ENCODE measurements around the gene ZFP42.
"Not testable (repeated sequence)": the region's sequence is repeated elsewhere in the genome, so short reads cannot be mapped to it uniquely, and the experiment has no call there.

ZFP42 gene

GRCh38 chr4:187995322-187996207 is at the start of gene ZFP42:
Gene ZFP42, plus strand, starts transcription at chr4:187995771. Its CDS starts 7,037 bp downstream, at chr4:188002808.
- no peak within 1 kb of the TSS for H3K27ac ChIP-seq
- DNase-seq (ENCODE audit: low read depth, low spot score) = no peak

- no peak overlapping the region for H3K27ac ChIP-seq
Observed at GRCh38 chr4:187961171-187961570, 34.4 kb upstream of the ZFP42 start.

GRCh38 chr4:187961961-187962360 is 33.6 kb upstream of the ZFP42 start:
- DNase-seq (ENCODE audit: low read depth, low spot score) = no peak
- no peak overlapping the region for H3K27ac ChIP-seq

More at GRCh38 chr4:187961171-187961570, 34.4 kb upstream of the ZFP42 start:
- DNase-seq (ENCODE audit: low read depth, low spot score) = no peak

DNA sequence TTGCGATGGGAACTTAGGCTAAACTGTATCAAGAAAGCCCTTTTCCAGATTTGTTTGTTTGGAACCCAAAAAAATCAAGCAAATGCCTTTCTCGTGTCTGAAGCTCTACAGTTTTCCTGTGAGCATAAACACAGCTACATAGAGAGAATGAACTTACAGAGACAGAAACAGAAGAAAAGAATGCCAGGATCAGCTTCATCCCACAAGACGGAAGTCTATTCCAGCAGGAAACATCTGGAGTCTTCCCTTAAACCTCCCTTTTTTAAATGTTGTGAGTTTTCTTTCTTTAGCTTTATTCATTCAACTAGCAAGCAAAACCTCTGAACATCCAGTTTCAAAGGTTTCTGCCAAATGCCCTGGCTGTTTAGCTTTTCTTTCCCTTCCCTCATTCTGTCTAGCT is 32.6 kb upstream of the ZFP42 start:
- H3K27ac ChIP-seq = no peak overlapping the region

DNA sequence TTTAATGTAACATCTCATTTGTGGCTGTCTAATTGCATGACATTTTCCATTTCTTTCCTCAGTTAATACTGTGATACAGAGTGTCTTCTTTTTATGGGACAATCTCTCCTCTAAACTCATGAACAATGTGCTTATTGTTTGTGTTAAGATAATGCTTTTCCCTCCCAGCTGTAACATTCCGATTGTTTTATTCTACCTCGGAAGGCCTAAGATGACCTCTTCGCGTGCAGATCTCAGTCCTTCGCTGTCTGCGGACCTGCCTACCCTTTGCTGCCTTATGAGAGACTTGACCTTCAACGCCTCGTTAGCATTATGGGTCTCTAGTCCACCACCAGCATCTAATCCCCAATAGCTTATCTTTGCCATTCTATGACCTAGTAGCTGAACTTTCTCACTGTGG is 29.8 kb upstream of the ZFP42 start:
- no peak for DNase-seq (ENCODE audit: low read depth, low spot score)
- no peak overlapping the region for H3K27ac ChIP-seq

More for the DNA sequence above, 32.6 kb upstream of the ZFP42 start:
- DNase-seq (ENCODE audit: low read depth, low spot score) = no peak

GRCh38 chr4:187972135-187972534 is 23.4 kb upstream of the ZFP42 start:
- DNase-seq (ENCODE audit: low read depth, low spot score) = no peak
- no peak overlapping the region for H3K27ac ChIP-seq

DNA sequence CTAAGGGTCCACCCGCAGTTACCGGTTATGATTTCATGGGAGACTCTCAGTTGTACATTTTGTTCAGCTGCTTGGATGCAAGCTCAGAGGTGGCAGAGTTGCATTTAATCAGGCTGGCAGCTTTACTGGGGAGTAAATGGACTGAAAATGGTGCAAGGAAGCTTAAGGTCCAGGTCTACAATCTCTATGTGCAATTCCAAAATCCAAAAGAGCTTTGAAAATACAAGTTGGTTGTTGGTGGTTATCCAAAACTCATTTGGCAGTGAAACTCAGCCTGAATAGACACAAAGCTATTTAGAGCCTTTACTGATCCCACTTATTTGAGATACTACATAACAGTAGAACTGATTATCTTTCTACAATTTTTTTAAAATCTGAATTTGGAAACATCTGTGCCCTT is 11.8 kb upstream of the ZFP42 start:
- H3K27ac ChIP-seq = no peak overlapping the region
- DNase-seq (ENCODE audit: low read depth, low spot score) = no peak

GRCh38 chr4:187992971-187993370 is 2.6 kb upstream of the ZFP42 start:
- H3K27ac ChIP-seq = no peak overlapping the region
- no peak for DNase-seq (ENCODE audit: low read depth, low spot score)

- no peak for DNase-seq (ENCODE audit: low read depth, low spot score)
- no peak overlapping the region for H3K27ac ChIP-seq
Observed at GRCh38 chr4:187993827-187994226, 1.7 kb upstream of the ZFP42 start.

GRCh38 chr4:187996502-187997177 is 1.1 kb downstream of the ZFP42 start:
- DNase-seq (ENCODE audit: low read depth, low spot score) = no peak
- no peak overlapping the region for H3K27ac ChIP-seq

GRCh38 chr4:187997991-187998390 is 2.4 kb downstream of the ZFP42 start:
- DNase-seq (ENCODE audit: low read depth, low spot score); H3K27ac ChIP-seq: not testable (repeated sequence)

DNA sequence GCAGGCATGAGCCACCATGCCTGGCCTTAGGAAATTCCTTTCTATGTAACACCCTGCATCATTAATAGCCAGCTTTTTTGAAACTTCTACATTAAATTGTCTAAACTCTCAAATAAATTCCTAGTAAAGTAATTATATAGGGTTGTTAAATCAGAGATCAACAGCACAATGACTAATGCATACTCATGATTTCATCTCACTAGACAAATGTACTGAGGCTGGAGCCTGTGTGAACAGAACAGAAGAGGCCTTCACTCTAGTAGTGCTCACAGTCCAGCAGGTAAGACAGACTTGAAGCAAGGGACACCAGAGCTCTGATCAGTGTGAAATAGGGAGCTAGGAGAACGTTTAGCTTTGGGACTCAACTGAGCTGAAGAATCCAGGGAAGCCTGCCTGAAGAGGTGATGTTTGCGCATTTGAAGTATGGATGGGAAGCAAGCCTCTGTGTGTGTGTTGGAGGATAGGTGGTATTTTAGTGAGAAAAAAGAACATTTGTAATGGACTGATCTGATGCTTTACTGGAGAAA is 3.9 kb downstream of the ZFP42 start:
- no peak overlapping the region for H3K27ac ChIP-seq
- DNase-seq (ENCODE audit: low read depth, low spot score) = no peak

GRCh38 chr4:188002323-188002722 is 6.8 kb downstream of the ZFP42 start:
- H3K27ac ChIP-seq = peak overlapping the region; percentile 43
- DNase-seq (ENCODE audit: low read depth, low spot score) = no peak

GRCh38 chr4:188002751-188003150 is 7.2 kb downstream of the ZFP42 start:
- peak overlapping the region; percentile 43 for H3K27ac ChIP-seq
- no peak for DNase-seq (ENCODE audit: low read depth, low spot score)

GRCh38 chr4:188005561-188005960 is 10.0 kb downstream of the ZFP42 start:
- DNase-seq (ENCODE audit: low read depth, low spot score) = no peak
- H3K27ac ChIP-seq = no peak overlapping the region

GRCh38 chr4:188006285-188006848 is 10.8 kb downstream of the ZFP42 start:
- no peak overlapping the region for H3K27ac ChIP-seq
- DNase-seq (ENCODE audit: low read depth, low spot score) = no peak

DNA sequence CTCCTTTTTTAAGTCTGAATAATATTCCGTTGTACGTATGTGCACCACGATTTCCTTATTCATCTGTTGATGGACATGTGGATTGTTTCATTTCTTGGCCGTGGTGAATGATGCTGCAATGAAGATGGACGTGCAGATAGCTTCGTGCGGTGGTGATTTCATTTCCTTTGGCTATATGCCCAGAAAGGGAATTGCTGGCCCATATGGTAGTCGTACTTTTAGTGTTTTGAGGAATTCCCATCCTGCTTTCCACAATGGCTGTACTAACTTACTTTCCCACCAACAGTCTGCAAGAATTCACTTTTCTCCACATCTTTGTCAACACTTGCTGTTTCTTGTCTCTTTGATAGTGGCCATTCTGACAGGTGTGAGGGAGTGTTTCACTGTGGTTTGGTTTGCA is 12.8 kb downstream of the ZFP42 start:
- peak; percentile 69 for DNase-seq (ENCODE audit: low read depth, low spot score)
- H3K27ac ChIP-seq = no peak overlapping the region

GRCh38 chr4:188012426-188012945 is 16.9 kb downstream of the ZFP42 start:
- H3K27ac ChIP-seq = no peak overlapping the region
- no peak for DNase-seq (ENCODE audit: low read depth, low spot score)

DNA sequence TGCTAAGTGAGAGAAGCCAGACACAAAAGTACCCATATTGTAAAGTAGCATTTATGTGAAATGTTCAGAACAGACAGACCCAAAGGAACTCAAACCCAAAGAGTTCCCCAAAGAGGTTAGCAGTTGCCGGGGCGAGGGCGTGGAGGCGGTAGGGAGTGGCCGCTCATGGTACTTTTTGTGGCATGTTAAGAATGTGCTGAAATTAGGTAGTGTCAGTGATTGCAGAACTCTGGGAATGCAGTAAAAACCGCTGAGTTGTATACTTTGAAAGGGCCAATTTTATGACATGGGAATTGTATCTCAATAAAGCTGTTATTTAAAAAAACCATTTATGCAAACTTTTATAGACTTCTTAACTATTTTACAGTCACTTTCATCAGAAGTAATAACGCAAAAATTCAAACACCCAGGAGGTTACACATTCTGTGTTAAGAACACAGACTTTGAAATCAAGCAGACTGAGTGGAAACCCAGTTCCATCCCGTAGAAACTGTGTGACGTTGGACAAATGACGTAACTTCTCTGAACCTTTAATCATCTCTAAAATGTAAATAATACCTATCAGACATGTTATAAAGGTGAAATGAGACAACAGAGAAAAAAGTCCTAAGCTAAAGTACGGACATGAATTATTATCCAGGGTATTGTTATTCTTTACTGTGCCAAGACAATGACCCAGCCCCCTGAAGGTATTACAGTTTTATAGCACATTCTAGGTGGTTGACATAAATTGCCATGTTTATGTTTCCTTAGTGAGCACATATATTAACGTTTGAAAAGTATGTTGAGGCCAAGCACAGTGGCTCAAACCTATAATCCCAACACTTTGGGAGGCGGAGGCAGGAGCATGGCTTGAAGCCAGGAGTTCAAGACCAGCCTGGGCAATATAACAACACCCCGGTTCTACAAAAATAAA is 19.7 kb downstream of the ZFP42 start:
- no peak for DNase-seq (ENCODE audit: low read depth, low spot score)
- peak overlapping the region; percentile 61 for H3K27ac ChIP-seq

DNA sequence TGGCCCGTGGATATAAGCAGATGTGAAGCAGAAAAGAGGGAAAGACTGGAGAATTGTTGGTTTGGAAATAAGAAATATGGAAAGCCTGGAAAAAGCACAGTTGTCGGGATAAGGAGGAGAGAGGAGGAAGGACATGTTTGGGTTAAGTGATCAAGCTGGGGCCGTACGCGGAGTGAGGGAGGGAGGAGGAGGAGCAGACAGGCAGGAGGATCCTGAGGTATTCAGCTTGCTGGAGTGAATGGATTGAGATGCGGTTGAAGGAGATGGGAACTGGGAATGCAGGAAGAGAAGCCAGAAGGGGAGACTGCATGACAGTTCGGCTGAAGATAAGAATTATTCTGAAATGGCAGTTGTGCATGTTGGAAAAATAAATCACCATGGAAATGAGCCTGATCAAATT is 21.2 kb downstream of the ZFP42 start:
- no peak for DNase-seq (ENCODE audit: low read depth, low spot score)
- H3K27ac ChIP-seq = no peak overlapping the region

Data from epithelial cell of prostate (primary cell).